HG03521 (cell line): Measurements from ENCODE around the gene BTBD10.

Source experiments
- ATAC-seq: cut with Tn5 transposase; IDR thresholded peaks from one replicate; pipeline ENCODE4 v1.9.1; 2021; ENCODE audit warnings: mild to moderate bottlenecking, moderate library complexity; ENCODE audit not compliant: unreplicated experiment

The BTBD10 gene

GRCh38 chr11:13376838-13377237, 86.2 kb downstream of the BTBD10 start:
- no peak for ATAC-seq

GRCh38 chr11:13376402-13376801, 86.6 kb downstream of the BTBD10 start:
- no peak for ATAC-seq

- no peak for ATAC-seq
These were observed 87.2 kb downstream of the BTBD10 start for GRCh38 chr11:13375798-13376197.

GRCh38 chr11:13373216-13373615, 89.8 kb downstream of the BTBD10 start:
- ATAC-seq, result no peak

GRCh38 chr11:13368041-13368446, 95.0 kb downstream of the BTBD10 start:
- no peak for ATAC-seq

- no peak for ATAC-seq
These were observed 95.9 kb downstream of the BTBD10 start for GRCh38 chr11:13367115-13367514.

GRCh38 chr11:13366266-13367026, 96.6 kb downstream of the BTBD10 start:
- ATAC-seq, result no peak

- no peak for ATAC-seq
These were observed 98.6 kb downstream of the BTBD10 start for GRCh38 chr11:13364388-13364787.

- no peak for ATAC-seq
These were observed 100.4 kb downstream of the BTBD10 start for GRCh38 chr11:13362596-13363109.

GRCh38 chr11:13358596-13359270, 104.3 kb downstream of the BTBD10 start:
- ATAC-seq, result no peak

- no peak for ATAC-seq
These were observed 105.8 kb downstream of the BTBD10 start for GRCh38 chr11:13357232-13357631.

GRCh38 chr11:13355191-13355590, 107.8 kb downstream of the BTBD10 start:
- no peak for ATAC-seq

- ATAC-seq, result no peak
These were observed 108.7 kb downstream of the BTBD10 start for GRCh38 chr11:13354335-13354734.

- no peak for ATAC-seq
These were observed 110.3 kb downstream of the BTBD10 start for GRCh38 chr11:13352711-13353110.

GRCh38 chr11:13349581-13349980, 113.4 kb downstream of the BTBD10 start:
- no peak for ATAC-seq

GRCh38 chr11:13349046-13349445, 114.0 kb downstream of the BTBD10 start:
- ATAC-seq, result no peak

- no peak for ATAC-seq
These were observed 114.7 kb downstream of the BTBD10 start for GRCh38 chr11:13348305-13348704.

GRCh38 chr11:13347901-13348300, 115.1 kb downstream of the BTBD10 start:
- ATAC-seq, result no peak

- ATAC-seq, result no peak
These were observed 116.6 kb downstream of the BTBD10 start for GRCh38 chr11:13346470-13346869.

GRCh38 chr11:13344818-13345217, 118.2 kb downstream of the BTBD10 start:
- no peak for ATAC-seq

GRCh38 chr11:13343931-13344717, 118.9 kb downstream of the BTBD10 start:
- ATAC-seq, result peak; percentile 58
